ENCODE data around the gene MAP4K2.

MAP4K2 gene

GRCh38 chr11:64842366-64842759 is 39.3 kb upstream of the MAP4K2 start:
- H3K9me2 ChIP-seq (replicated peaks; ENCODE audit: insufficient read depth, low read length), result no peaks in the 10 kb centered on the region
- H3K79me2 ChIP-seq (ENCODE audit: low read length), result peaks cover 20% of the 10 kb centered on the region
- H3K9me3 ChIP-seq (replicated peaks; ENCODE audit: insufficient read depth, low read length), result no peaks in the 10 kb centered on the region
- TF ChIP-seq CTCF (IDR thresholded peaks at IDR 0.05; ENCODE audit: low read length) (no peak), EZH2phosphoT487 (IDR thresholded peaks at IDR 0.05; ENCODE audit: low read length) (no peak), EZH2 (optimal IDR thresholded peaks at IDR 0.05; ENCODE audit: low read depth, low read length) (no peak)
- no peaks in the 10 kb centered on the region for H3K36me3 ChIP-seq (replicated peaks; ENCODE audit: insufficient read depth, low read length)
- no peak overlapping the region for H3K4me3 ChIP-seq (ENCODE audit: low read length)
- no peaks in the 10 kb centered on the region for H4K20me1 ChIP-seq (ENCODE audit: insufficient read depth, low read length)
- no peak overlapping the region for H3K27ac ChIP-seq (ENCODE audit: low read length)
- H3K4me2 ChIP-seq (ENCODE audit: low read depth, low read length), result no peak overlapping the region
- H3K9ac ChIP-seq (ENCODE audit: low read length), result no peak overlapping the region
- H3F3A ChIP-seq (ENCODE audit: insufficient read depth, low read length), result no peaks in the 10 kb centered on the region
- H3K4me1 ChIP-seq (ENCODE audit: low read length), result peaks cover 11% of the 10 kb centered on the region
- H2AFZ ChIP-seq (ENCODE audit: low read length), result no peak overlapping the region
- no peak for DNase-seq
- H3K27me3 ChIP-seq (replicated peaks; ENCODE audit: insufficient read depth, low read length), result no peaks in the 10 kb centered on the region

GRCh38 chr11:64841592-64842365 is 38.8 kb upstream of the MAP4K2 start:
- Histone ChIP-seq H3K36me3 (replicated peaks; ENCODE audit: insufficient read depth, low read length) (no peaks in the 10 kb centered on the region), H3K9me2 (replicated peaks; ENCODE audit: insufficient read depth, low read length) (no peaks in the 10 kb centered on the region), H3K27me3 (replicated peaks; ENCODE audit: insufficient read depth, low read length) (no peaks in the 10 kb centered on the region), H3F3A (ENCODE audit: insufficient read depth, low read length) (no peaks in the 10 kb centered on the region), H4K20me1 (ENCODE audit: insufficient read depth, low read length) (no peaks in the 10 kb centered on the region), H3K4me1 (ENCODE audit: low read length) (peaks cover 9% of the 10 kb centered on the region), H3K27ac (ENCODE audit: low read length) (no peak overlapping the region), H3K79me2 (ENCODE audit: low read length) (peaks cover 20% of the 10 kb centered on the region), H2AFZ (ENCODE audit: low read length) (no peak overlapping the region), H3K9me3 (replicated peaks; ENCODE audit: insufficient read depth, low read length) (no peaks in the 10 kb centered on the region), H3K4me3 (ENCODE audit: low read length) (no peak overlapping the region), H3K9ac (ENCODE audit: low read length) (no peak overlapping the region), H3K4me2 (ENCODE audit: low read depth, low read length) (no peak overlapping the region)
- TF ChIP-seq CTCF (IDR thresholded peaks at IDR 0.05; ENCODE audit: low read length) (no peak), EZH2phosphoT487 (IDR thresholded peaks at IDR 0.05; ENCODE audit: low read length) (no peak), EZH2 (optimal IDR thresholded peaks at IDR 0.05; ENCODE audit: low read depth, low read length) (no peak)
- no peak for DNase-seq

- H3K27ac ChIP-seq (ENCODE audit: low read length), result no peak overlapping the region
- peaks cover 7% of the 10 kb centered on the region for H3K4me1 ChIP-seq (ENCODE audit: low read length)
- no peaks in the 10 kb centered on the region for H3K9me2 ChIP-seq (replicated peaks; ENCODE audit: insufficient read depth, low read length)
- H3K4me2 ChIP-seq (ENCODE audit: low read depth, low read length), result no peak overlapping the region
- H4K20me1 ChIP-seq (ENCODE audit: insufficient read depth, low read length), result no peaks in the 10 kb centered on the region
- H3F3A ChIP-seq (ENCODE audit: insufficient read depth, low read length), result no peaks in the 10 kb centered on the region
- no peak overlapping the region for H3K9ac ChIP-seq (ENCODE audit: low read length)
- TF ChIP-seq EZH2phosphoT487 (IDR thresholded peaks at IDR 0.05; ENCODE audit: low read length) (no peak), CTCF (IDR thresholded peaks at IDR 0.05; ENCODE audit: low read length) (no peak), EZH2 (optimal IDR thresholded peaks at IDR 0.05; ENCODE audit: low read depth, low read length) (no peak)
- H3K36me3 ChIP-seq (replicated peaks; ENCODE audit: insufficient read depth, low read length), result no peaks in the 10 kb centered on the region
- DNase-seq, result no peak
- H2AFZ ChIP-seq (ENCODE audit: low read length), result no peak overlapping the region
- no peaks in the 10 kb centered on the region for H3K9me3 ChIP-seq (replicated peaks; ENCODE audit: insufficient read depth, low read length)
- peaks cover 20% of the 10 kb centered on the region for H3K79me2 ChIP-seq (ENCODE audit: low read length)
- H3K4me3 ChIP-seq (ENCODE audit: low read length), result no peak overlapping the region
- H3K27me3 ChIP-seq (replicated peaks; ENCODE audit: insufficient read depth, low read length), result no peaks in the 10 kb centered on the region
Observed at GRCh38 chr11:64839887-64840782, 37.1 kb upstream of the MAP4K2 start.

All from MM.1S (cell line).